H9 (cell line): ENCODE data around the gene ZNF71. TPM values are rescaled to one million over a fixed set of nuclear protein-coding genes. Genes with fewer than 3 reads are reported as not detected.

Experiments
- DNase-seq: peaks from one replicate; pipeline ENCODE4 v3.0.0-alpha.2; 2017
- H2AFZ ChIP-seq: one replicate; pipeline ENCODE4 v1.6.1; 2013; ENCODE audit warnings: mild to moderate bottlenecking, low read length, control low read depth, moderate library complexity
- H2AK5ac ChIP-seq: 2 replicates; pipeline ENCODE4 v1.6.1; 2013; ENCODE audit warnings: low read length, control low read depth, mixed read lengths; ENCODE audit not compliant: insufficient read length
- H2BK120ac ChIP-seq: one replicate; pipeline ENCODE4 v1.6.1; 2013; ENCODE audit warnings: low read depth, mild to moderate bottlenecking, low read length, control low read depth, inconsistent platforms; ENCODE audit not compliant: poor library complexity, severe bottlenecking
- H2BK12ac ChIP-seq: 2 replicates; pipeline ENCODE4 v1.6.1; 2013; ENCODE audit warnings: low read length, control low read depth, mixed read lengths, low read depth; ENCODE audit not compliant: insufficient read length
- H2BK15ac ChIP-seq: 2 replicates; pipeline ENCODE4 v1.6.1; 2013; ENCODE audit warnings: low read depth, low read length, control low read depth
- H2BK20ac ChIP-seq: one replicate; pipeline ENCODE4 v1.6.1; 2013; ENCODE audit warnings: low read depth, mild to moderate bottlenecking, low read length, control low read depth, inconsistent platforms; ENCODE audit not compliant: poor library complexity, severe bottlenecking
- H2BK5ac ChIP-seq: 2 replicates; pipeline ENCODE4 v1.6.1; 2013; ENCODE audit warnings: low read length, control low read depth, mixed read lengths; ENCODE audit not compliant: insufficient read length
- H3K14ac ChIP-seq: 2 replicates; pipeline ENCODE4 v1.6.1; 2013; ENCODE audit warnings: low read length, control low read depth; ENCODE audit not compliant: insufficient read depth
- H3K18ac ChIP-seq: 2 replicates; pipeline ENCODE4 v1.6.1; 2013; ENCODE audit warnings: low read depth, mild to moderate bottlenecking, mixed read lengths, low read length, control low read depth; ENCODE audit not compliant: insufficient read length
- H3K23ac ChIP-seq: 2 replicates; pipeline ENCODE4 v1.6.1; 2013; ENCODE audit warnings: low read length, control low read depth, mixed read lengths, low read depth; ENCODE audit not compliant: insufficient read length
- H3K23me2 ChIP-seq: 2 replicates; pipeline ENCODE4 v1.6.1; 2013; ENCODE audit warnings: low read depth, mild to moderate bottlenecking, mixed read lengths, low read length, control low read depth; ENCODE audit not compliant: insufficient read length, poor library complexity, severe bottlenecking
- H3K27ac ChIP-seq: 2 replicates; pipeline ENCODE4 v1.5.1; 2013; ENCODE audit warnings: low read length, control low read depth, mixed read lengths, low read depth; ENCODE audit not compliant: insufficient read length
- H3K27me3 ChIP-seq: 2 replicates; pipeline ENCODE4 v1.6.1; 2013; ENCODE audit warnings: low read length, control low read depth, inconsistent platforms; ENCODE audit not compliant: insufficient read depth
- H3K4ac ChIP-seq: 2 replicates; pipeline ENCODE4 v1.6.1; 2013; ENCODE audit warnings: low read depth, mild to moderate bottlenecking, control low read depth, inconsistent platforms, low read length, moderate library complexity
- H3K4me1 ChIP-seq: 2 replicates; pipeline ENCODE4 v1.6.1; 2013; ENCODE audit warnings: low read length, control low read depth, inconsistent platforms; ENCODE audit not compliant: insufficient read depth
- H3K4me2 ChIP-seq: 2 replicates; pipeline ENCODE4 v1.6.1; 2013; ENCODE audit warnings: low read length, control low read depth, mixed read lengths; ENCODE audit not compliant: insufficient read length, insufficient read depth
- H3K56ac ChIP-seq: 2 replicates; pipeline ENCODE4 v1.6.1; 2013; ENCODE audit warnings: low read depth, mild to moderate bottlenecking, mixed read lengths, low read length, control low read depth; ENCODE audit not compliant: insufficient read length
- H3K79me1 ChIP-seq: 2 replicates; pipeline ENCODE4 v1.6.1; 2013; ENCODE audit warnings: low read depth, mild to moderate bottlenecking, moderate library complexity, low read length, control low read depth, inconsistent platforms; ENCODE audit not compliant: insufficient read depth, poor library complexity, severe bottlenecking
- H3K79me2 ChIP-seq: 2 replicates; pipeline ENCODE4 v1.6.1; 2013; ENCODE audit warnings: low read length, control low read depth, inconsistent platforms; ENCODE audit not compliant: insufficient read depth
- H3K9ac ChIP-seq: 2 replicates; pipeline ENCODE4 v1.6.1; 2013; ENCODE audit warnings: low read length, control low read depth, mixed read lengths; ENCODE audit not compliant: insufficient read length; ENCODE audit errors: extremely low read depth
- H3K9me3 ChIP-seq: one replicate; pipeline ENCODE4 v1.6.1; 2013; ENCODE audit warnings: low read depth, low read length, inconsistent platforms; ENCODE audit not compliant: control insufficient read depth
- H3T11ph ChIP-seq: one replicate; pipeline ENCODE4 v1.6.1; 2013; ENCODE audit warnings: mild to moderate bottlenecking, low read length, control low read depth, inconsistent platforms
- H4K20me1 ChIP-seq: one replicate; pipeline ENCODE4 v1.6.1; 2013; ENCODE audit not compliant: control insufficient read depth, insufficient read length, insufficient read depth
- H4K5ac ChIP-seq: 2 replicates; pipeline ENCODE4 v1.6.1; 2013; ENCODE audit warnings: low read depth, mild to moderate bottlenecking, mixed read lengths, low read length, control low read depth; ENCODE audit not compliant: insufficient read length
- H4K8ac ChIP-seq: replicated peaks from 2 replicates; pipeline ENCODE4 v1.6.1; 2013; ENCODE audit warnings: low read length, control low read depth, mixed read lengths, low read depth; ENCODE audit not compliant: insufficient read length
- H4K91ac ChIP-seq: 2 replicates; pipeline ENCODE4 v1.6.1; 2013; ENCODE audit warnings: low read depth, mild to moderate bottlenecking, moderate library complexity, mixed read lengths, low read length, control low read depth; ENCODE audit not compliant: insufficient read length
- H3K27ac Mint-ChIP-seq, 3 experiments: 2 replicates in 2 of 3; 3 replicates in 1 of 3; pipeline ENCODE4 v1.8.0; 2020 to 2021; ENCODE audit warnings: mixed read lengths in 3 of 3, mild to moderate bottlenecking in 1 of 3, moderate library complexity in 1 of 3
- H3K27me3 Mint-ChIP-seq: 2 replicates; pipeline ENCODE4 v1.8.0; 2021; ENCODE audit warnings: low read depth, mild to moderate bottlenecking, moderate library complexity, mixed read lengths
- H3K36me3 Mint-ChIP-seq, 3 experiments: 2 replicates in 2 of 3; 3 replicates in 1 of 3; pipeline ENCODE4 v1.8.0; 2020 to 2021; ENCODE audit warnings: low read depth in 3 of 3, mixed read lengths in 3 of 3; ENCODE audit not compliant: insufficient read depth in 1 of 3
- H3K4me1 Mint-ChIP-seq, 2 experiments: 2 replicates each; pipeline ENCODE4 v1.8.0; 2020; ENCODE audit warnings: mixed read lengths in 2 of 2
- H3K4me3 Mint-ChIP-seq, 2 experiments: 2 replicates in 1 of 2; 3 replicates in 1 of 2; pipeline ENCODE4 v1.8.0; 2020 to 2021; ENCODE audit warnings: mild to moderate bottlenecking in 2 of 2, mixed read lengths in 2 of 2, moderate library complexity in 1 of 2
- H3K9me3 Mint-ChIP-seq, 2 experiments: 2 replicates in 1 of 2; 3 replicates in 1 of 2; pipeline ENCODE4 v1.8.0; 2020; ENCODE audit warnings: mild to moderate bottlenecking in 2 of 2, mixed read lengths in 2 of 2, moderate library complexity in 1 of 2
- WGBS: extraction: QIAGEN DNeasy Blood & Tissue Kit; methylation state at CpG from one replicate; pipeline ENCODE4 v1.1.7; 2013; ENCODE audit warnings: missing lambda C conversion rate, low lambda C conversion rate, mixed read lengths; ENCODE audit not compliant: insufficient read length; ENCODE audit errors: extremely low coverage; 5-methylcytosine and 5-hydroxymethylcytosine counted together
- total RNA-seq: library from RNA; stranded (reverse); gene quantifications from 2 replicates; pipeline ENCODE4 v1.2.1, GENCODE V29; 2021
- TF ChIP-seq, protein P1 (sequence below): fragments of 200-600 bp; sonication (generic); conservative IDR thresholded peaks from 3 replicates; pipeline ENCODE4 v1.8.0; 2021; ENCODE audit warnings: antibody characterized with exemption, mild to moderate bottlenecking

ZNF71 gene
- total RNA-seq, 1 experiment from 2014 or later = 7.2 TPM

DNA sequence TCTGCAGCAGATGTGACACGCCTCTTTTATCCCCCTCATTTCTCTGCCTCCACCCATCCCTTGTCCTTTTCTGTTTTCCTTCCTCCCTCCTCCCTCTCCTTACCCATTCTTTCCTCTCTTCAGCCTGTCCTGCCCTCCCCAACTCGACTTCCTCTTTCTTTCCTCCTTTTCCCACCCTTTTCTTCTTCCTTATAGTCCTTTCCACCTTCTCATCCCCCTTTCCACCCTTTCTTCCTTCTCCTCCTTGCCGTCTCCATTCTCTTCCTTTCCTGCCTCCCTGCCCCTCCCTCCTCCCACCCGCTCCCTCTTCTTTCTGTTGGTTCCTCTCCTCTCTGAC is 688 bp upstream of the ZNF71 start:
- Histone ChIP-seq H3K9me3 (peaks cover 10% of the 10 kb centered on the region), H3K4me2 (peak overlapping the region; percentile 69), H3K4ac (no peak overlapping the region), H3K23ac (no peak overlapping the region), H3K4me1 (no peaks in the 10 kb centered on the region; the same call in 1 of the 2 replicates), H2BK120ac (no peak overlapping the region), H3K79me2 (peaks cover 2% of the 10 kb centered on the region; the same call in 1 of the 2 replicates), H2AFZ (no peak overlapping the region), H2BK5ac (no peak overlapping the region), H3T11ph (no peak overlapping the region), H3K27ac (no peak overlapping the region), H2BK15ac (no peak overlapping the region), H2AK5ac (no peak overlapping the region), H3K56ac (no peak overlapping the region), H3K23me2 (peaks cover 5% of the 10 kb centered on the region), H4K91ac (no peak overlapping the region), H2BK20ac (no peak overlapping the region), H3K9ac (no peak overlapping the region), H4K20me1 (no peaks in the 10 kb centered on the region), H3K14ac (no peak overlapping the region), H4K5ac (peak overlapping the region; percentile 80), H3K79me1 (peaks cover 3% of the 10 kb centered on the region), H3K18ac (no peak overlapping the region), H4K8ac (no peak overlapping the region), H2BK12ac (no peak overlapping the region), H3K27me3 (no peaks in the 10 kb centered on the region)
- Mint-ChIP-seq H3K9me3 (peaks cover 51 to 75% of the 10 kb centered on the region in 2 experiments), H3K27ac (no peak overlapping the region), H3K36me3 (peaks cover 13 to 32% (median 29%) of the 10 kb centered on the region in 3 experiments), H3K4me3 (peak overlapping the region; percentile 98), H3K4me1 (peaks cover 8% of the 10 kb centered on the region in 2 experiments), H3K27me3 (no peaks in the 10 kb centered on the region)
- no CpG with 5 or more reads among the region's 4 CpGs for WGBS
- TF ChIP-seq, protein P1, sequence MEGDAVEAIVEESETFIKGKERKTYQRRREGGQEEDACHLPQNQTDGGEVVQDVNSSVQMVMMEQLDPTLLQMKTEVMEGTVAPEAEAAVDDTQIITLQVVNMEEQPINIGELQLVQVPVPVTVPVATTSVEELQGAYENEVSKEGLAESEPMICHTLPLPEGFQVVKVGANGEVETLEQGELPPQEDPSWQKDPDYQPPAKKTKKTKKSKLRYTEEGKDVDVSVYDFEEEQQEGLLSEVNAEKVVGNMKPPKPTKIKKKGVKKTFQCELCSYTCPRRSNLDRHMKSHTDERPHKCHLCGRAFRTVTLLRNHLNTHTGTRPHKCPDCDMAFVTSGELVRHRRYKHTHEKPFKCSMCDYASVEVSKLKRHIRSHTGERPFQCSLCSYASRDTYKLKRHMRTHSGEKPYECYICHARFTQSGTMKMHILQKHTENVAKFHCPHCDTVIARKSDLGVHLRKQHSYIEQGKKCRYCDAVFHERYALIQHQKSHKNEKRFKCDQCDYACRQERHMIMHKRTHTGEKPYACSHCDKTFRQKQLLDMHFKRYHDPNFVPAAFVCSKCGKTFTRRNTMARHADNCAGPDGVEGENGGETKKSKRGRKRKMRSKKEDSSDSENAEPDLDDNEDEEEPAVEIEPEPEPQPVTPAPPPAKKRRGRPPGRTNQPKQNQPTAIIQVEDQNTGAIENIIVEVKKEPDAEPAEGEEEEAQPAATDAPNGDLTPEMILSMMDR = no peak
- DNase-seq = no peak
